Mesothelial cell of epicardium (in vitro differentiated cells): ENCODE data around the gene SLC2A1. TPM values are rescaled to one million over a fixed set of nuclear protein-coding genes. Genes with fewer than 3 reads are reported as not detected.

Experiments
- DNase-seq, 2 experiments: peaks; one replicate each; pipeline ENCODE4 v3.0.0; 2021; ENCODE audit warnings: low spot score in 2 of 2; ENCODE audit not compliant: unreplicated experiment in 2 of 2
- H3K27ac Mint-ChIP-seq: 2 replicates; pipeline ENCODE4 v1.8.0; 2021; ENCODE audit warnings: mixed read lengths
- H3K27me3 Mint-ChIP-seq: 2 replicates; pipeline ENCODE4 v1.8.0; 2021; ENCODE audit warnings: low read depth, mixed read lengths
- H3K36me3 Mint-ChIP-seq: 2 replicates; pipeline ENCODE4 v1.8.0; 2021; ENCODE audit warnings: mixed read lengths
- H3K4me1 Mint-ChIP-seq: 2 replicates; pipeline ENCODE4 v1.8.0; 2021; ENCODE audit warnings: mixed read lengths
- H3K4me3 Mint-ChIP-seq: 2 replicates; pipeline ENCODE4 v1.8.0; 2021; ENCODE audit warnings: mild to moderate bottlenecking, moderate library complexity, mixed read lengths
- H3K9me3 Mint-ChIP-seq: 2 replicates; pipeline ENCODE4 v1.8.0; 2021; ENCODE audit warnings: mixed read lengths
- CTCF ChIP-seq: fragments of 200-600 bp; sonication (generic); IDR thresholded peaks from one replicate; pipeline ENCODE4 v1.5.0; 2021; ENCODE audit warnings: antibody characterized with exemption; ENCODE audit not compliant: unreplicated experiment
- total RNA-seq: library from RNA; stranded (reverse); gene quantifications from 3 replicates; pipeline ENCODE4 v1.2.1, GENCODE V29; 2021

Gene SLC2A1
- total RNA-seq, 1 donor from 2014 or later, result 786 TPM

DNA sequence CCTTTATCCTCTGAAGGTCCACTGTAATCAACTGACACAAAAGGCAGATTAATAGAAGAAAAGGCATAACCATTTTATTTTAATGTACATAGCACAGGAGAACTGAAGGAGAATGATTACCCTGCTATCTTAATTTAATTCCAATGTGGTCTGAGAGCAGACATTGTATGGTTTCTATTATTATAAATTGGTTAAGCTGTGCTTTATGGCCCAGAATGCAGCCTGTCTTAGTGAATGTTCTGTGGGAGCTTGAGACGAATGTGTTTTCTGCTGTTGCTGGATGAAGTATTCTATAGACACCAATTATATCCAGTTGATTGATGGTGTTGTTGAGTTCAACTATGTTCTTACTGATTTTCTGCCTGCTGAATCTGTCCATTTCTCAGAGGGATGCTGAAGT is 25.0 kb upstream of the SLC2A1 start:
- TF ChIP-seq CTCF, result no peak
- Mint-ChIP-seq H3K27me3 (no peaks in the 10 kb centered on the region), H3K4me1 (peaks cover 54% of the 10 kb centered on the region), H3K27ac (peak overlapping the region; percentile 96), H3K36me3 (peaks cover 6% of the 10 kb centered on the region), H3K9me3 (no peaks in the 10 kb centered on the region), H3K4me3 (no peak overlapping the region)
- DNase-seq, result no peak

GRCh38 chr1:42983253-42983652 is 24.6 kb upstream of the SLC2A1 start:
- Mint-ChIP-seq H3K9me3 (no peaks in the 10 kb centered on the region), H3K27ac (peak overlapping the region; percentile 96), H3K4me3 (no peak overlapping the region), H3K27me3 (no peaks in the 10 kb centered on the region), H3K4me1 (peaks cover 57% of the 10 kb centered on the region), H3K36me3 (peaks cover 6% of the 10 kb centered on the region)
- TF ChIP-seq CTCF, result no peak
- no peak for DNase-seq

DNA sequence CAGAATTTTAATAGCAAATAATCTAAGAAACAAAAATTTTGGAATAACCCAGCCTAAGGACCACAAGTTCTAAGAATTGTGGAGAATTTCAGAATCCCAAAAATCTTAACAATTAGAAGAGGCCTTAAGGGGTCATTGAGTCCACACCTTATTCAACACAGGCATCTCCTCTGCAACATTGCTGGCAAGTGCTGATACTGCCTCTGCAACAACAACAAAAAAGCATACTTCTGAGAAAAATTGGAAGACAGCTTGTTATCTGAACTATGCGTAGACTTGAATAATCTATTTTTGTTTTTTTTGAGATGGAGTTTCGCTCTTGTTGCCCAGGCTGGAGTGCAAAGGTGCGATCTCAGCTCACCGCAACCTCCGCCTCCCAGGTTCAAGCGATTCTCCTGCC is 24.0 kb upstream of the SLC2A1 start:
- Mint-ChIP-seq H3K36me3 (peaks cover 9% of the 10 kb centered on the region), H3K4me3 (no peak overlapping the region), H3K9me3 (no peaks in the 10 kb centered on the region), H3K4me1 (peaks cover 60% of the 10 kb centered on the region), H3K27me3 (no peaks in the 10 kb centered on the region), H3K27ac (peak overlapping the region; percentile 96)
- no peak for DNase-seq
- no peak for TF ChIP-seq CTCF

GRCh38 chr1:42981871-42982270 is 23.2 kb upstream of the SLC2A1 start:
- DNase-seq, result no peak
- H3K27ac Mint-ChIP-seq, result peak overlapping the region; percentile 66
- peaks cover 10% of the 10 kb centered on the region for H3K36me3 Mint-ChIP-seq
- no peak overlapping the region for H3K4me3 Mint-ChIP-seq
- H3K4me1 Mint-ChIP-seq, result peaks cover 60% of the 10 kb centered on the region
- no peak for TF ChIP-seq CTCF
- H3K9me3 Mint-ChIP-seq, result no peaks in the 10 kb centered on the region
- no peaks in the 10 kb centered on the region for H3K27me3 Mint-ChIP-seq

- H3K9me3 Mint-ChIP-seq, result no peaks in the 10 kb centered on the region
- DNase-seq, result no peak
- peaks cover 15% of the 10 kb centered on the region for H3K36me3 Mint-ChIP-seq
- H3K4me1 Mint-ChIP-seq, result peaks cover 65% of the 10 kb centered on the region
- TF ChIP-seq CTCF, result no peak
- no peak overlapping the region for H3K4me3 Mint-ChIP-seq
- peak overlapping the region; percentile 86 for H3K27ac Mint-ChIP-seq
- H3K27me3 Mint-ChIP-seq, result no peaks in the 10 kb centered on the region
These were observed 22.7 kb upstream of the SLC2A1 start for GRCh38 chr1:42981255-42981805.
